T-helper 17 cell (primary cell): ENCODE measurements around the gene BCAR1. TPM values are rescaled to one million over a fixed set of nuclear protein-coding genes. Genes with fewer than 3 reads are reported as not detected.

Experiments used
- ATAC-seq: fragments of 150-1000 bp; cut with Tn5 transposase; 2 replicates; pipeline ENCODE4 v1.10.0; 2021; ENCODE audit warnings: mild to moderate bottlenecking, moderate library complexity
- DNase-seq, 3 donors: peaks; one replicate each; pipeline versions ENCODE4 v3.0.0 to v3.0.0-alpha.2; 2020 to 2021
- H3K9me3 ChIP-seq: one replicate; pipeline ENCODE4 v1.7.0; 2013; ENCODE audit warnings: low read length, mild to moderate bottlenecking; ENCODE audit not compliant: control insufficient read depth, poor library complexity, severe bottlenecking
- H3K27ac Mint-ChIP-seq: one replicate; pipeline ENCODE4 v1.8.0; 2022; ENCODE audit warnings: mild to moderate bottlenecking, moderate library complexity, mixed read lengths
- H3K27me3 Mint-ChIP-seq: one replicate; pipeline ENCODE4 v1.8.0; 2022; ENCODE audit warnings: mixed read lengths
- H3K36me3 Mint-ChIP-seq: one replicate; pipeline ENCODE4 v1.8.0; 2022; ENCODE audit warnings: low read depth, mixed read lengths
- H3K4me1 Mint-ChIP-seq: one replicate; pipeline ENCODE4 v1.8.0; 2022; ENCODE audit warnings: mild to moderate bottlenecking, mixed read lengths
- H3K4me3 Mint-ChIP-seq: one replicate; pipeline ENCODE4 v1.8.0; 2022; ENCODE audit warnings: mild to moderate bottlenecking, moderate library complexity, mixed read lengths
- total RNA-seq, 4 donors: library from RNA in 2 of 4; stranded (reverse) in 2 of 4; gene quantifications; one replicate each; pipeline ENCODE4 v1.2.3 and lab custom pipeline; 2022 to 2026

The BCAR1 gene
- total RNA-seq, 2 donors from 2014 or later = 0.50 TPM; not detected in 1

GRCh38 chr16:75179208-75179607 lies 72.2 kb downstream of the BCAR1 start:
- ATAC-seq = no peak
- no peaks in the 10 kb centered on the region for H3K9me3 ChIP-seq
- H3K27me3 Mint-ChIP-seq = no peaks in the 10 kb centered on the region
- no peaks in the 10 kb centered on the region for H3K4me1 Mint-ChIP-seq
- no peak overlapping the region for H3K27ac Mint-ChIP-seq
- no peak for DNase-seq
- no peak overlapping the region for H3K4me3 Mint-ChIP-seq
- no peaks in the 10 kb centered on the region for H3K36me3 Mint-ChIP-seq

Other genes with a start within 250 kb of the BCAR1 start
- under 1 TPM in 1 of 2 donors, not detected in 1; 0.62 TPM for gene LDHD, start 134.8 kb downstream of the BCAR1 start, total RNA-seq
- gene ZFP1, start 103.1 kb downstream of the BCAR1 start, total RNA-seq = 10 to 100 TPM; 10.2 to 10.4 TPM
- gene CTRB2, start 44.5 kb downstream of the BCAR1 start, total RNA-seq = not detected
- not detected for gene CTRB1, start 32.6 kb downstream of the BCAR1 start, total RNA-seq
- gene CFDP1, start 181.9 kb upstream of the BCAR1 start, total RNA-seq = 10 to 100 TPM; 33.6 to 34.7 TPM
- 10 to 100 TPM; 39.7 to 46.5 TPM for gene TMEM170A, start 213.1 kb upstream of the BCAR1 start, total RNA-seq
- gene CHST6, start 243.8 kb upstream of the BCAR1 start, total RNA-seq = not detected